HFFc6 (cell line): ENCODE results near the gene HOXA9. TPM values are rescaled to one million over a fixed set of nuclear protein-coding genes. Genes with fewer than 3 reads are reported as not detected.

Source experiments
- DNase-seq: peaks from one replicate; pipeline ENCODE4 v3.0.0-alpha.2; 2018
- H3K27ac Mint-ChIP-seq: 2 replicates; pipeline ENCODE4 v1.8.0; 2020; ENCODE audit warnings: mild to moderate bottlenecking, mixed read lengths
- H3K27me3 Mint-ChIP-seq: 2 replicates; pipeline ENCODE4 v1.8.0; 2021; ENCODE audit warnings: mild to moderate bottlenecking, moderate library complexity, mixed read lengths; ENCODE audit not compliant: insufficient read depth
- H3K36me3 Mint-ChIP-seq: 2 replicates; pipeline ENCODE4 v1.8.0; 2021; ENCODE audit warnings: low read depth, mixed read lengths
- H3K4me1 Mint-ChIP-seq: 2 replicates; pipeline ENCODE4 v1.8.0; 2020; ENCODE audit warnings: low read depth, mixed read lengths
- H3K4me3 Mint-ChIP-seq: 2 replicates; pipeline ENCODE4 v1.8.0; 2020; ENCODE audit warnings: mild to moderate bottlenecking, moderate library complexity, mixed read lengths
- H3K9me3 Mint-ChIP-seq: 2 replicates; pipeline ENCODE4 v1.8.0; 2020; ENCODE audit warnings: mild to moderate bottlenecking, mixed read lengths
- total RNA-seq, 6 experiments: library from RNA; stranded (reverse); fragmentation: NEBNext Ultra II Directional; extraction: Animal tissue kit (Norgen Biotek cat#: 25700); gene quantifications; 2 replicates in 1 of 6; 3 replicates in 5 of 6; pipeline ENCODE4 v1.2.3, GENCODE V29; 2021
- TF ChIP-seq, protein P1 (sequence below): fragments of 200-600 bp; sonication (generic); IDR thresholded peaks from 2 replicates; pipeline ENCODE4 v1.5.0; 2021; ENCODE audit warnings: antibody characterized with exemption, mild to moderate bottlenecking

Gene HOXA9
- total RNA-seq, 6 experiments from 2014 or later: 25.2 to 37.0 (median 26.7) TPM

DNA sequence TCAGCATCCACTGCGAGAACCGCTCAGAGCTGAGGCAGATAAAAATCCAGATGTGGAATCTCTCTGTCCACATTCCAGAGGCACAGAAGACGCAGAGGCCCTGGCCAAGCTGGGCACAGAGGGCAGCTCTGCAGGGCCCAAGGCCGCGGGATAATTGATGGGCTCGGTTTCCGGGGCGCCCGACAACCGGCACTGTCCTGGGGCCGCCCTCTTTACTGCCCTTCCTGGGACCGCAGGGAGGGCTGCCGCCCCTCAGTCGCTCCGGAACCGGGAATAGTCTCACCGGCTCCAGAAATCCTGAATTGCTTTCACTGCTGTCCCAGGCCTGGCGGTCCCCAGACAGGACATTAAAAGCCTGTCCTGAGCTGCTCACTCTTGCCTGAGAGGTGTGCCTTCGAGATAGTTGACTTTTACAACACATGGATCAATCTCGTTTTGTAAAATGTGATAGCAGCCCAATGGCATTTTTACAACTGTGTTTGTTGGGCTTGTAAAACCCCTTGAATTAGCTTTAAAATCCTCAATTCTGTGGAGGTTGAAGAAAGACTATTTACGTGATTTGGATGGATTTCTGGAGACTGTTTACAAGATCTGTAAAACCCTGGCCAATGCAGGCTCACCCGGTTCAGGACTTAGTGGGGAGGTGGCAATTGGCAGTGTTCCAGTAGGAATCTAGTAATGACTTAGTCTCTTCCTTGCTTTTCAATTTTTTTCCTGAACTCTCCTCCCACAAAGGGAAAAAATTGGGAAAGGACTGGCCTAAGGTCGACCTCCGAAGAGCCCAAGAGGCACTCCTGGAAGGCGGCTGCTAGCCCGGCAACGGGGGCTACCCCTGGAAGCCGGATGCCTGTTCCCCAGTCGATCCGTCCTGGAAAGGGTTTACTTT, 16.3 kb downstream of the HOXA9 start:
- H3K4me1 Mint-ChIP-seq: peaks cover 47% of the 10 kb centered on the region
- DNase-seq: no peak
- peaks cover 3% of the 10 kb centered on the region for H3K27me3 Mint-ChIP-seq
- no peaks in the 10 kb centered on the region for H3K9me3 Mint-ChIP-seq
- H3K36me3 Mint-ChIP-seq: 0 out of 2 replicates have a peak, but pooled peaks cover 4% of the 10 kb centered on the region
- peak overlapping the region; percentile 68 for H3K27ac Mint-ChIP-seq
- peak overlapping the region; percentile 91 for H3K4me3 Mint-ChIP-seq
- TF ChIP-seq, protein P1, sequence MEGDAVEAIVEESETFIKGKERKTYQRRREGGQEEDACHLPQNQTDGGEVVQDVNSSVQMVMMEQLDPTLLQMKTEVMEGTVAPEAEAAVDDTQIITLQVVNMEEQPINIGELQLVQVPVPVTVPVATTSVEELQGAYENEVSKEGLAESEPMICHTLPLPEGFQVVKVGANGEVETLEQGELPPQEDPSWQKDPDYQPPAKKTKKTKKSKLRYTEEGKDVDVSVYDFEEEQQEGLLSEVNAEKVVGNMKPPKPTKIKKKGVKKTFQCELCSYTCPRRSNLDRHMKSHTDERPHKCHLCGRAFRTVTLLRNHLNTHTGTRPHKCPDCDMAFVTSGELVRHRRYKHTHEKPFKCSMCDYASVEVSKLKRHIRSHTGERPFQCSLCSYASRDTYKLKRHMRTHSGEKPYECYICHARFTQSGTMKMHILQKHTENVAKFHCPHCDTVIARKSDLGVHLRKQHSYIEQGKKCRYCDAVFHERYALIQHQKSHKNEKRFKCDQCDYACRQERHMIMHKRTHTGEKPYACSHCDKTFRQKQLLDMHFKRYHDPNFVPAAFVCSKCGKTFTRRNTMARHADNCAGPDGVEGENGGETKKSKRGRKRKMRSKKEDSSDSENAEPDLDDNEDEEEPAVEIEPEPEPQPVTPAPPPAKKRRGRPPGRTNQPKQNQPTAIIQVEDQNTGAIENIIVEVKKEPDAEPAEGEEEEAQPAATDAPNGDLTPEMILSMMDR: no peak

DNA sequence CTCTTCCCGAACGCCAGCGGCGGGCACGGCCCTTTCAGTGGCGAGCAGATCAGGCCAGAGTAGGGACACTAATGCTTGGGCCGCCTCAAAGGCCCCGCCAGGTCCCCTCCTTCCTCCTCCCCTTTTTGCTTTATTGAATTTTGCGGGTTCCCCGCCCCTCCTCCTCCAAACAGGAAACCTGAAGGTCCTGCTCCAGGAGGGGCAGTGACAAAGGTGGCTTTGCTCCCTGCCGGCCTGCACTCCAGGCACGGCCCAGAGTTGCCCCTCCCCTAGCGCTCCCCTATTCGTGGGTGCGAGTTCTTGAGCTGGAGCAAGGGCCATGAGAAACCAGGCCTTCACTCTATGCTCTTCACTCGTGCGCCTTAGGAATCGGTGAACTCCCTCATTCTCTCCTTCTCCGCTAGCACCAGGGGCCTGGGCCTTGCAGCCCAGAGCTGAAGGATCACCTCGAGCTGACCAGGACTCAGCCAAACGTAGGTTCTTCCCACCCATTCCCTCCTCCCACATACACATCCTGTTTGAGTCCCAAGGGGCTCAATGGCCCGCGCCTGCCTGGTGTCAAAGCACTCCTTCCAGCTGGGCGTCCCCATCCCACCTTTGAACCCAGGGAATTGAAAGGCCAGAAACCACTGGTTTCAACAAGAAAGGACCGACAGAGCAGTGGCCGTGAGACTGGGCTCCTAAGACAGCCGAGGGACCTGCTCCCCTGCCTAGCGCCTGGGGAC, 17.1 kb downstream of the HOXA9 start:
- Mint-ChIP-seq H3K27ac (peak overlapping the region; percentile 68), H3K9me3 (no peaks in the 10 kb centered on the region), H3K27me3 (no peaks in the 10 kb centered on the region; the same call in 1 of the 2 replicates), H3K4me3 (peak overlapping the region; percentile 91), H3K36me3 (0 out of 2 replicates have a peak, but pooled peaks cover 4% of the 10 kb centered on the region), H3K4me1 (peaks cover 39% of the 10 kb centered on the region)
- TF ChIP-seq, protein P1: no peak
- DNase-seq: no peak

DNA sequence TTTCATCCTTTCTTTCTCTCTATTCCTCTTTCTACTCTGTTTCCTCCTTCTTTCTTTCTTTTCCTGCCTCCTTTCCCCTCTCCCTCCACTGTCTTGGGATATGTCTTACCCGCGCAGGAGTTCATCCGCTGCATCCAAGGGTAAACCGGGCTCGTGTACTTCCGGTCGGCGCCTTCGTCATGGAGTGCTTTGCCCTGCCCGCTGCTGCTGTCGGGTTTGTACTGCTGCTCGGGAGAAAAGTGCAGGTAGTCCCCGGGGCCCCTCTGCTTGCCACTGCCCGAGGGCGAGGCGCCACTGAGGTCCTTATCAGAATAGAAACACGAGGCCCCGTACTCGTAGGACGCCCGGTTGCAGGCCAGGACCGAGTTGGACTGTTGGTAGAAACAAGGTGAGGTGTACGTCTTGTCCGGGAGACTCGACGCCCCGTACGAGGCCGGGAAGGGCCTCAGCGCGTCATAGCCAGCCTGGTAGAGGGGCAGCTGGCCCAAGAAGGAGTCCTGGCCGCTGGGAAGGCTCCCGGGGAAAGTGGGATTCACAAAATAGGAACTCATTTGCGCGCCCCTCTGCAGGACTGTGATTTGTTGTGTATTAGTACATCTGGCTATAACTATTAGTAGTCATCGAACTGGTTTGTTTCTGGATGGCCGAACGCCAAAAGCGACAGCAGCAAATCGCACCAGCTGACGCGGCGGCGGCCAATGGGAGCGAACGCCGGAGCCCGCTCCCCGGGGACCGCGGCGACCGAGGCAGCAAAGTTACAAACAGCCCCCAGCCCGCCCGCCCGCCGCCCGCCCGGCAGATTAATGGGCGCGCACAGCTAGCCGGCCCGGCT, 17.9 kb downstream of the HOXA9 start, which contains the start of gene HOXA6:
HOXA6 (minus strand) TSS at position 576 of the 832 bp plus-strand sequence; CDS start at position 551, 25 bp downstream.
- H3K27ac Mint-ChIP-seq: peak within 1 kb of the TSS; percentile 68

DNA sequence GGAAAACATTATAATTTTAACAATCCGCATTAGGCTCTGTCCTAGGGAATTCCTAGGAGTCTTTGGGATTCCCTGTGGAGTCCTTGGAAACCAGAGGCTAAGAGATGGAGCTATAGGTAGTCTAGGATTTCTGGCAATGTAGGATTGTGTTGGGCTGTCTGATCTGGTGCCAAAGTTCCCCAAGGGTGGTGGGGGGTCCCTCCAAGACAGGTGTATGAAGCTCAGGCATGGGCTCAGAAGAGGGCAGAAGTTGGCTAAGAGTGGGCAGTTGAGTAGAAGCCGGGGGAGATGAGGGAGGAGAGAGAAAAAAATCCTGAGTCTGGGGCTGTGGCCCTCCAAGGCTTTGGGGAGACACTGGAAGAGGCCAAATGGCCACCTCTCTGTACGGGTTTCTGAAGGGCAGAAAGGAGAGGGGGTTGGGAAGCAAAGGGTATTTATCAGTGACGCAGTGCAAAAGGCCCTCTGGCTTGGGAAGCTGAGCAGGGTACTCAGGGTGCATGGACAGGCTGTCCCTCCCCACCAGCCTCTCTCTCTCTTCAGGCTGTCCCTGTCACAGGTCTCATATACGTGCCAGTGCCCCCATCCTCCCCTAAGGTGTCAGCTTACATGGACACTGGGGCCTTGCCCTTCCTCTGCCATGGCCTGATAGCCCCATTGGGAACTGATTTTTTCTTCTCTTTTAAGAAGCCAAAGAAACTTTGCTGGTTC, 18.7 kb downstream of the HOXA9 start:
- Mint-ChIP-seq H3K9me3 (no peaks in the 10 kb centered on the region), H3K27ac (no peak overlapping the region), H3K27me3 (peaks cover 3% of the 10 kb centered on the region; the same call in 1 of the 2 replicates), H3K36me3 (peaks cover 8% of the 10 kb centered on the region; the same call in 1 of the 2 replicates), H3K4me3 (no peak overlapping the region), H3K4me1 (peaks cover 39% of the 10 kb centered on the region)
- TF ChIP-seq, protein P1: no peak
- DNase-seq: no peak

More for the DNA sequence above, 17.9 kb downstream of the HOXA9 start, which contains the start of gene HOXA6:
- DNase-seq: no peak
- TF ChIP-seq, protein P1: no peak
- Mint-ChIP-seq H3K4me3 (peak within 1 kb of the TSS; percentile 91), H3K9me3 (no peaks in the 10 kb centered on the region), H3K27me3 (no peaks in the 10 kb centered on the region; the same call in 1 of the 2 replicates), H3K4me1 (peaks cover 42% of the 10 kb centered on the region), H3K36me3 (0 out of 2 replicates have a peak, but pooled peaks cover 4% of the 10 kb centered on the region)
